Neural progenitor cell (in vitro differentiated cells): Measurements from ENCODE around the gene FPR1. TPM values are rescaled to one million over a fixed set of nuclear protein-coding genes. Genes with fewer than 3 reads are reported as not detected.

ENCODE experiments used
- DNase-seq: peaks from one replicate; pipeline ENCODE4 v3.0.0-alpha.2; 2016; ENCODE audit warnings: low spot score
- H2AFZ ChIP-seq: fragments of 200-600 bp; sonication (generic); replicated peaks from 2 replicates; pipeline ENCODE4 v1.6.1; 2016; ENCODE audit warnings: antibody characterized with exemption
- H3F3A ChIP-seq: fragments of 200-600 bp; sonication (generic); 2 replicates; pipeline ENCODE4 v1.6.1; 2016; ENCODE audit warnings: antibody characterized with exemption, low read depth
- H3K27ac ChIP-seq: fragments of 200-600 bp; sonication (generic); 2 replicates; pipeline ENCODE4 v1.5.1; 2016; ENCODE audit warnings: mild to moderate bottlenecking
- H3K27me3 ChIP-seq: fragments of 200-600 bp; sonication (generic); 2 replicates; pipeline ENCODE4 v1.6.1; 2016; ENCODE audit warnings: mild to moderate bottlenecking, moderate library complexity
- H3K36me3 ChIP-seq: fragments of 200-600 bp; sonication (generic); 2 replicates; pipeline ENCODE4 v1.5.1; 2016
- H3K4me1 ChIP-seq: fragments of 200-600 bp; sonication (generic); 2 replicates; pipeline ENCODE4 v1.6.1; 2016; ENCODE audit warnings: mixed run types
- H3K4me2 ChIP-seq: fragments of 200-600 bp; sonication (generic); 2 replicates; pipeline ENCODE4 v1.6.1; 2016
- H3K4me3 ChIP-seq: fragments of 200-600 bp; sonication (generic); 2 replicates; pipeline ENCODE4 v1.5.1; 2016
- H3K79me2 ChIP-seq: fragments of 200-600 bp; sonication (generic); 2 replicates; pipeline ENCODE4 v1.6.1; 2016; ENCODE audit warnings: low read depth
- H3K9ac ChIP-seq: fragments of 200-600 bp; sonication (generic); 2 replicates; pipeline ENCODE4 v1.6.1; 2016
- H3K9me3 ChIP-seq: fragments of 200-600 bp; sonication (generic); 2 replicates; pipeline ENCODE4 v1.5.1; 2016; ENCODE audit warnings: low read depth
- H4K20me1 ChIP-seq: fragments of 200-600 bp; sonication (generic); 2 replicates; pipeline ENCODE4 v1.6.1; 2016; ENCODE audit warnings: low read depth
- H3K27ac Mint-ChIP-seq: 3 replicates; pipeline ENCODE4 v1.8.0; 2021; ENCODE audit warnings: mixed read lengths
- H3K27me3 Mint-ChIP-seq: 2 replicates; pipeline ENCODE4 v1.8.0; 2022; ENCODE audit warnings: low read depth, mild to moderate bottlenecking, inconsistent platforms, moderate library complexity, mixed read lengths; ENCODE audit not compliant: insufficient read depth
- H3K36me3 Mint-ChIP-seq: 3 replicates; pipeline ENCODE4 v1.8.0; 2021; ENCODE audit warnings: mixed read lengths
- H3K4me1 Mint-ChIP-seq: 3 replicates; pipeline ENCODE4 v1.8.0; 2021; ENCODE audit warnings: mixed read lengths
- H3K4me3 Mint-ChIP-seq: 3 replicates; pipeline ENCODE4 v1.8.0; 2021; ENCODE audit warnings: mild to moderate bottlenecking, moderate library complexity, mixed read lengths
- H3K9me3 Mint-ChIP-seq: 3 replicates; pipeline ENCODE4 v1.8.0; 2020; ENCODE audit warnings: mixed read lengths
- EZH2 ChIP-seq: fragments of 200-600 bp; sonication (generic); IDR thresholded peaks from 2 replicates; pipeline ENCODE4 v1.6.1; 2017; ENCODE audit warnings: antibody characterized with exemption, mild to moderate bottlenecking, moderate library complexity
- EZH2phosphoT487 ChIP-seq: fragments of 200-600 bp; sonication (generic); IDR thresholded peaks from 2 replicates; pipeline ENCODE4 v1.6.1; 2017; ENCODE audit warnings: antibody characterized with exemption
- total RNA-seq: library from RNA; depleted of rRNA; stranded (reverse); fragments of >200 nt; gene quantifications from 2 replicates; pipeline ENCODE4 v1.2.3, GENCODE V29; 2015; ENCODE audit warnings: low replicate concordance
- TF ChIP-seq, protein P1 (sequence below): fragments of 200-600 bp; sonication (generic); IDR thresholded peaks from 2 replicates; pipeline ENCODE4 v1.5.1; 2017; ENCODE audit warnings: antibody characterized with exemption, mild to moderate bottlenecking

FPR1 gene, protein sequence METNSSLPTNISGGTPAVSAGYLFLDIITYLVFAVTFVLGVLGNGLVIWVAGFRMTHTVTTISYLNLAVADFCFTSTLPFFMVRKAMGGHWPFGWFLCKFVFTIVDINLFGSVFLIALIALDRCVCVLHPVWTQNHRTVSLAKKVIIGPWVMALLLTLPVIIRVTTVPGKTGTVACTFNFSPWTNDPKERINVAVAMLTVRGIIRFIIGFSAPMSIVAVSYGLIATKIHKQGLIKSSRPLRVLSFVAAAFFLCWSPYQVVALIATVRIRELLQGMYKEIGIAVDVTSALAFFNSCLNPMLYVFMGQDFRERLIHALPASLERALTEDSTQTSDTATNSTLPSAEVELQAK
- total RNA-seq: not detected in 2 replicates

DNA sequence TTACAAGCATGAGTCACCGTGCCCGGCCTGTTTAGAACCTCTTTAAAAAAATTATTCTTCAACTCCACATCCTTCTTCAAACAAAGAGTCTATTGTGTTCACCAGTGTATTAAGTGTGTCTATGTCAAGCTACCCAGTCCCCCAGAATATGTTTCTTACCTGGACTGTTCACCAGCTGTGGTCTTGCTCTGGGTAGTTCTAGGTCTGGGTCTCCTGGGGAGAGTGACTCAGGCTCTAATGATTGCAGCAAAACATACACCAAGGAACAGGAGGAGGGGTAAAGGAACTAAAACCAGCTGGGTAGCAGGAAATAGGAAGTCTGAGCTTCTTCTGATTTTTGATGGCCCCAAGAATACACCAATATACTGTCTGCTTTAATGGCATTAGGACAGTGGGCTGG, at the start of gene FPR1:
Gene FPR1 (minus strand): TSS at position 224 of the 400 bp plus-strand sequence. CDS start 4,884 bp downstream, outside the sequence.
- no peaks in the 10 kb centered on the region for H3K4me1 ChIP-seq
- H3K4me1 Mint-ChIP-seq: no peaks in the 10 kb centered on the region
- H3K4me2 ChIP-seq: no peak within 1 kb of the TSS
- no peaks in the 10 kb centered on the region for H3K36me3 Mint-ChIP-seq
- no peak within 1 kb of the TSS for H3K4me3 ChIP-seq
- no peaks in the 10 kb centered on the region for H4K20me1 ChIP-seq
- no peaks in the 10 kb centered on the region for H3K79me2 ChIP-seq
- H3K9me3 ChIP-seq: no peaks in the 10 kb centered on the region
- H3K27ac ChIP-seq: no peak within 1 kb of the TSS
- no peaks in the 10 kb centered on the region for H3K36me3 ChIP-seq
- peaks cover 2% of the 10 kb centered on the region for H3K27me3 Mint-ChIP-seq
- no peak for TF ChIP-seq EZH2
- TF ChIP-seq, protein P1, sequence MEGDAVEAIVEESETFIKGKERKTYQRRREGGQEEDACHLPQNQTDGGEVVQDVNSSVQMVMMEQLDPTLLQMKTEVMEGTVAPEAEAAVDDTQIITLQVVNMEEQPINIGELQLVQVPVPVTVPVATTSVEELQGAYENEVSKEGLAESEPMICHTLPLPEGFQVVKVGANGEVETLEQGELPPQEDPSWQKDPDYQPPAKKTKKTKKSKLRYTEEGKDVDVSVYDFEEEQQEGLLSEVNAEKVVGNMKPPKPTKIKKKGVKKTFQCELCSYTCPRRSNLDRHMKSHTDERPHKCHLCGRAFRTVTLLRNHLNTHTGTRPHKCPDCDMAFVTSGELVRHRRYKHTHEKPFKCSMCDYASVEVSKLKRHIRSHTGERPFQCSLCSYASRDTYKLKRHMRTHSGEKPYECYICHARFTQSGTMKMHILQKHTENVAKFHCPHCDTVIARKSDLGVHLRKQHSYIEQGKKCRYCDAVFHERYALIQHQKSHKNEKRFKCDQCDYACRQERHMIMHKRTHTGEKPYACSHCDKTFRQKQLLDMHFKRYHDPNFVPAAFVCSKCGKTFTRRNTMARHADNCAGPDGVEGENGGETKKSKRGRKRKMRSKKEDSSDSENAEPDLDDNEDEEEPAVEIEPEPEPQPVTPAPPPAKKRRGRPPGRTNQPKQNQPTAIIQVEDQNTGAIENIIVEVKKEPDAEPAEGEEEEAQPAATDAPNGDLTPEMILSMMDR: no peak
- TF ChIP-seq EZH2phosphoT487: no peak
- no peak within 1 kb of the TSS for H3K9ac ChIP-seq
- no peak within 1 kb of the TSS for H2AFZ ChIP-seq
- H3K4me3 Mint-ChIP-seq: no peak within 1 kb of the TSS
- H3K27ac Mint-ChIP-seq: no peak within 1 kb of the TSS
- H3K27me3 ChIP-seq: no peaks in the 10 kb centered on the region
- peaks cover 21% of the 10 kb centered on the region for H3K9me3 Mint-ChIP-seq
- DNase-seq: no peak
- no peaks in the 10 kb centered on the region for H3F3A ChIP-seq

DNA sequence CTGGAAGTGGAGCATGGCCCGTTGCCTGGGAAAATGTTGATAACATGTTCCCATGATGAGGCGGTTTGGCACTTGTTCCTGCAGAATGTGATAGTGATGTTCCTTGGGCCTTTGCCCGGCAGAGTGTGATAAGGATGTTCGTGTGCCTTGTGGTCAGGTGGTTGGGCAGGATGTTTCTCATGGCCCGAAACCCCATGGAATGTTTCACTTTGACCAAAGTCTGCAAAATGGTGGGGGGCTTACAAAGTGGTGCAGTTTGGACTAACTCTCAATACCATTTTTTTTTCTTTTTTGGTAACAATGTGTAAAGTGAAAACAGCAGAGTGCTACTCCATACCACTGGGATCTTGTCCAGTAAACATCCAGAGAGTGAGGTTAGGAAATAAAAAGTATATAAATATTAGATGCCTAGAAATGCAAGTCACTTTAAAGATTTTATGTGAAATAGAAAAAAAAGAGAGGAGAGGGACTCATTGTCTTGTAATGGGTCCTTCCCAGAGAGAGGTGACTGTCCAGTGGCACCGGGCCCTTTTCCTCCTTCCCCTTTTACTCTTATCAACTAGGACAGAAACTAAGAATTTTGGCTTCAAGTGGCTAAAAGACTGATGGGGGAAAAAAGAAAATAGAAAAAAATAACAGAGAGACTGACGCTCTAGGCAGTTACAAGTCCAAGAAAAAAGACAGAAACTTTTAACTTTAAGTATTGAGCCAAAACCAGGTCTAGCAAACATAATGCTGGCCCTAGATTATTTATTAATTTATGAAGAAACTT, 49.0 kb upstream of the FPR1 start:
- no peaks in the 10 kb centered on the region for H3K27me3 ChIP-seq
- no peak overlapping the region for H3K4me3 ChIP-seq
- H3K9ac ChIP-seq: no peak overlapping the region
- no peak for DNase-seq
- H3K79me2 ChIP-seq: no peaks in the 10 kb centered on the region
- H3K36me3 ChIP-seq: no peaks in the 10 kb centered on the region
- peaks cover 7% of the 10 kb centered on the region for H3K27me3 Mint-ChIP-seq
- no peaks in the 10 kb centered on the region for H3K4me1 Mint-ChIP-seq
- H2AFZ ChIP-seq: no peak overlapping the region
- H3K9me3 Mint-ChIP-seq: peaks cover 23% of the 10 kb centered on the region
- no peak for TF ChIP-seq EZH2phosphoT487
- TF ChIP-seq, protein P1: no peak
- TF ChIP-seq EZH2: no peak
- no peak overlapping the region for H3K27ac Mint-ChIP-seq
- H4K20me1 ChIP-seq: no peaks in the 10 kb centered on the region
- no peaks in the 10 kb centered on the region for H3F3A ChIP-seq
- H3K9me3 ChIP-seq: peaks cover 7% of the 10 kb centered on the region
- no peaks in the 10 kb centered on the region for H3K36me3 Mint-ChIP-seq
- H3K4me2 ChIP-seq: no peak overlapping the region
- H3K4me3 Mint-ChIP-seq: no peak overlapping the region
- no peak overlapping the region for H3K27ac ChIP-seq
- H3K4me1 ChIP-seq: no peaks in the 10 kb centered on the region

DNA sequence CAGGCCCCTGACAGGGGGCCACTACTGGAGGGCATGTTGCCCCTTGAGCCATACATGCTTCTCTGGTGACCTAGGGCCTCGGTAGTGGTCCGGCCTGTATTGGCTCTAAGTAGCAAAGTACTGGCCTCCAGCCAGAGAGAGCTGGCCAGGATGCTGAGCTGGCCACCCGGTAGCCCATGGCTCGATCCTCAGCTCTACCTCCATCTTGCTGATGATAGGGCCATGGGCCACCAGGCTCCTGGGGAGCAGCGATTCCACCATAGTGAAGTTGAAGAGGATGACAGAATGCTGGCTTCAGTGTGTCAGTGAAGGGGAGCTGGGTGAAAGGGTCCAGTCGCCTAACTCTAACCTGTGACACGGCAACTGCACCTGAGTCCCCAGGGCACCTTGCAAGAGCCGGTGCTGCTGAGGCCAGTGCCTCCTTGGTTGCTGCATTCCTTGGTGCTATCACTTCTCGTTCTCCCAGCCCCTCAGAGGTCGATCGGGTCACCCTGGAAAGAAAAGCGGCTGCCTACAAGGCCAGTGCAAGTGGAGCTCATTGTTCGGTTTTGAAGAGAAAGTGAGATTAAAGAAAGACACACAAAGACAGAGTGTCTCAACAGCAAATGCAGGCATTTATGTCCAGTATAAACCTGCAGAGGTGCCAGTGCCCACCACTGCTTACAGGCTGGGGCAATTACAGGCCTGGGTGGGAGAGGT, 48.2 kb upstream of the FPR1 start:
- TF ChIP-seq EZH2phosphoT487 (no peak), EZH2 (no peak)
- TF ChIP-seq, protein P1: no peak
- Histone ChIP-seq H3K4me1 (no peaks in the 10 kb centered on the region), H3K36me3 (no peaks in the 10 kb centered on the region), H2AFZ (no peak overlapping the region), H4K20me1 (no peaks in the 10 kb centered on the region), H3K9me3 (peaks cover 7% of the 10 kb centered on the region), H3K79me2 (no peaks in the 10 kb centered on the region), H3K4me2 (no peak overlapping the region), H3K27me3 (no peaks in the 10 kb centered on the region), H3K4me3 (no peak overlapping the region), H3K27ac (no peak overlapping the region), H3F3A (no peaks in the 10 kb centered on the region), H3K9ac (no peak overlapping the region)
- no peaks in the 10 kb centered on the region for H3K36me3 Mint-ChIP-seq
- peaks cover 21% of the 10 kb centered on the region for H3K9me3 Mint-ChIP-seq
- no peak for DNase-seq
- H3K27me3 Mint-ChIP-seq: peaks cover 7% of the 10 kb centered on the region
- H3K4me1 Mint-ChIP-seq: no peaks in the 10 kb centered on the region
- no peak overlapping the region for H3K4me3 Mint-ChIP-seq
- H3K27ac Mint-ChIP-seq: no peak overlapping the region
